Measurements from ENCODE around the gene CYS1.
A peak's percentile ranks its signal among the peaks of the same experiment; 100 is the strongest.
"Not testable (repeated sequence)": the region's sequence is repeated elsewhere in the genome, so short reads cannot be mapped to it uniquely, and the experiment has no call there.

CYS1 gene

DNA sequence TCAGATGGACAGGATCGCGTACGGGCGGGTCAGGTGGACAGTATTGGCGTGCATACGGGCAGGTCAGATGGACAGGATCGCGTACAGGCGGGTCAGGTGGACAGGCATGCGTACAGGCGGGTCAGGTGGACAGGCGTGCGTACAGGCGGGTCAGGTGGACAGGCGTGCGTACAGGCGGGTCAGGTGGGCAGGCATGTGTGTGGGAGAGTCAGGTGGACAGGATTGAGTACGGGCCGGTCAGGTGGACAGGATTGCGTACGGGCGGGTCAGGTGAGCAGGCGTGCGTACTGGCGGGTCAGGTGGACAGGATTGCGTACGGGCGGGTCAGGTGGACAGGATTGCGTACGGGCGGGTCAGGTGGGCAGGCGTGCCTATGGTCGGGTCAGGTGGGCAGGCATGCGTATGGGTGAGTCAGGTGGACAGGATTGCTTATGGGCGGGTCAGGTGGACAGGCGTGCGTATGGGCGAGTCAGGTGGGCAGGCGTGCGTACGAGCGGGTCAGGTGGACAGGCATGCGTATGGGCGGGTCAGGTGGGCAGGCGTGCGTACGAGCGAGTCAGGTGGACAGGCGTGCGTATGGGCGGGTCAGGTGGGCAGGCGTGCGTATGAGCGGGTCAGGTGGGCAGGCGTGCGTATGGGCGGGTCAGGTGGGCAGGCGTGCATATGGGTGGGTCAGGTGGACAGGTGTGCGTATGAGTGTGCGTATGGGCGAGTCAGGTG, 68.4 kb downstream of the CYS1 start:
- DNase-seq: peak; percentile 79 to 85

DNA sequence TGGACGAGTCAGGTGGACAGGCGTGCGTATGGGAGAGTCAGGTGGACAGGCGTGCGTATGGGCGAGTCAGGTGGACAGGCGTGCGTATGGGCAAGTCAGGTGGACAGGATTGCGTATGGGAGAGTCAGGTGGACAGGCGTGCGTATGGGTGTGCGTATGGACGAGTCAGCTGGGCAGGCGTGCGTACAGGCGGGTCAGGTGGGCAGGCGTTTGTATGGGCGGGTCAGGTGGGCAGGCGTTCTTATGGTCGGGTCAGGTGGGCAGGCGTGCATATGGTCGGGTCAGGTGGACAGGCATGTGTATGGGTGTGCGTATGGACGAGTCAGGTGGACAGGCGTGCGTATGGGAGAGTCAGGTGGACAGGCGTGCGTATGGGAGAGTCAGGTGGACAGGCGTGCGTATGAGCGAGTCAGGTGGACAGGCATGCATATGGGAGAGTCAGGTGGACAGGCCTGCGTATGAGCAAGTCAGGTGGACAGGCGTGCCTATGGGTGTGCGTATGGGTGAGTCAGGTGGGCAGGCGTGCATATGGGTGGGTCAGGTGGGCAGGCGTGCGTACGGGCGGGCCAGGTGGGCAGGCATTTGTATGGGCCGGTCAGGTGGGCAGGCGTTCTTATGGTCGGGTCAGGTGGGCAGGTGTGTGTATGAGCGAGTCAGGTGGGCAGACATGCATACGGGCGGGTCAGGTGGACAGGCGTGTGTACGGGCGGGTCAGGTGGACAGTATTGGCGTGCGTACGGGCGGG, 69.2 kb downstream of the CYS1 start:
- DNase-seq: not testable (repeated sequence)

DNA sequence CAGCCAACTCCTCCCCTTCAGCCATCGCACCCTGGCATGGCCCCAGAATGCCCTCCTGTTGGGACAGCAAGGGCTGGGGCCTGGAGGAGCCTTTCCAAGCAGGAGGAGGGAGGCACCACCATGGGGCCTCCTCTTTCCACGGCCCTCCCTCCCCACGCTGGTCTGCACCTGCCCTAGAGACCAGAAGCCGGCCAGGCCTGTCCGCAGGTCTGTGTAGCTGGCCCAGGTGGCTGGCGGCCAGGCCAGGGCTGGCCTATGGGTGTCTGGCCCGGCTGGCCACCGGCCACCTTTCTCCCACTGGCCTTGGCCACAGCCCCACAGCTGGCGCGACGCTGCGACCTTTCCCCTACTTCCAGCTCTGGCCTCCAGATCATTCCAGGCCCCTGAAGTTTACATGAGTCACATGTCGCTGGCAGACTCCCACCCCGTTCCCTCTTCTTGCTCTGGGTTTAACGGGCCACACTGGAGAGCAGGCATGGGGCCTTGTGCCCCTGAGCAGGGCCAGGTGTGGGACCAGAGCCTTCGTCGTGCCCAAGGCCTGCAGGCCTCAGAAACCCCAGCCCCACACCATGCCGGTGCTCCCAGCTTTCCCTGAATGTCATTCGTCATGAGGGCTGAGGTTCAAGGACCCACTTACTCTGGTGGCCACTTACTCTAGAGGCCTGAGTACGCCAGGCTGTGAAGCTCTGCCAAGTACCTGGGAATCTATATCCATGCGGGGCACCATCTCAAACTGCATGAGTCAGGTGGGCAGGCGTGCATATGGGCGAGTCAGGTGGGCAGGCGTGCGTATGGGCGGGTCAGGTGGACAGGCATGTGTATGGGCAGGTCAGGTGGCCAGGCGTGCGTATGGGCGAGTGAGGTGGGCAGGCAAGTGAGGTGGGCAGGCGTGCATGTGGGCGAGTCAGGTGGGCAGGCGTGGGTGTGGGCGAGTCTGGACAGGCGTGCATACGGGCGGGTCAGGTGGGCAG, 70.1 kb downstream of the CYS1 start:
- DNase-seq: no peak

DNA sequence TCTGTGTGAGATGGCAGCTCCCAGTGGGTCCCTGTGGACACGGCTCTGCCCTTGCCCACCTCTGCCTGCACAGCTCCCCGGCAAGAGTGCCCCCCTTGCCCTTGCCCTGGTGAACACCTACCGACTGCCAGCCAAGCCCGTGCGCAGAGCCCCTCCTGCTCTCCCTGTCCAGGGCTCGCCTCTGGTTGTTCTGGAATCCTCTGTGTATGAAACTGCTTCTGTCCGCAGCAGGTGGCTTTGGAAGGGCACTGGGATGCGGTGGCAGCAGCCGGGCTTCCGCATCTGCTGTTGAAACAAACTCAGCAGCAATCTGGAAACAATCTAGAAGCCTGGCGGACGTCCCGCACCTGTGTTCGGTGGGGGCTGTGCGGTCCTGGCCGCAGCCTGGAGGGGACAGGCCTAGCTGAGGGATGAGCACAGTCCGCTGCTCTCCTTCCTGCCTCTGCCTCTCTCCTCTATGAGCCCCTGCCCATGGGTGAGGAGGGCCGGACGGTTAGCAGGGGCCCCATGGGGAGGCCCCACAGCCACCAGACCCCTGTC, 70.9 kb downstream of the CYS1 start:
- no peak for DNase-seq

DNA sequence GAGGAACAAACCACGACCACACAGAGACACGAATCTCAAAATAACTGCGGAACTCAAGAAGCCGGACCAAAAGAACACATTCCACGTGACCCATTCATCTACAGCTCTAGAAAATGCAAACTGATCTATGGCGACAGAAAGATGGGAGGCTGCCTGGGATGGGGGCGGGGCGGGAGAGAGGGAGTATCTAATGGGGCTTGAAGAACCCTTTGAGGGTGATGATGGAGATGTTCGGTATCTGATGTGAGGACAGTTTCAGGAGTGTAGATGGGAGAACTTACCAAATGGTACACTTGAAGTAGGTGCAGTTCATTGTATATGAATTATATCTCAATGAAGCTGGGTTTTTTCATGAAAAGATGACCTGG, 71.4 kb downstream of the CYS1 start:
- DNase-seq: no peak

DNA sequence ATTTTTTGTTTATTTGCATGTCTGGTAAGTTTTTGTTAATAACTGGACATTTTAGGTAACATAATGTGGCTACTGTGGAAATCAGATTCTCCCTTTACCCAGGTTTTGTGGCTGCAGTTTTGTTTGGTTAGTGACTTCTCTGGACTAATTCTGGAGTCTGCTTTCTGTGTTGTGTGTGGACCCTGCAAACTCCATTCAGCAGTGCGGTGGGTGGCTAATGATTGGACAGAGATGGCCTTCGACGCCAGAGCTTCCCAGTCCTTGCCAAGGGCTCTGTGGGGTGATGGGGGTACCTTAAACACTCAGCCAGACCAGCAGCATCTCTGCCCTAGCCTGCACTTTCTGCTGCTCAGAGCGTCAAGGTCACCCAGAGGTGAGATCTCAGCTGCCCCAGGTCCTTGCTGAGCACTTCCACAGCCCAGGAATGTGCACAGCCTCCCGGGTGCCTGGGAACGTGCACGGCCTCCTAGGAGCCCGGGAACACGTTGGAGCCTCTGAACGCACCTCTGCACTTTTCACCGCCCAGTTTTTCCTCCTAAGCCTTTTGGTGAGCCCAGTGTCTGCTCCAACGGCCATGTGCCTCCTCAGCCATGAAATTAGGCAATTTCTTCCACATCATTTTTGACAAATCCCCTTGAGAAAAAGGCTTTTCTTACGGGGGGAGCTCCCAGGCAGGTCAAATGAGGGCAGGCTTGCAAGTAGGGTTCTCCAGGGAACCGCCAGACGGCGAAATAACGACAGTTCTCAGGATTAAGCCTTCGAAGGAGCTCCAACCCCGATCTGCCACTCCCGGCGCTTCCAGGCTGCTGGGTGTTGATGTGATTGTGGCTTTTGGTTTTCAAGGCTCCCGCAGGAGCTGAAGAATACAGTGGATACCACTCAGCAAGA, 72.0 kb downstream of the CYS1 start:
- no peak for DNase-seq

DNA sequence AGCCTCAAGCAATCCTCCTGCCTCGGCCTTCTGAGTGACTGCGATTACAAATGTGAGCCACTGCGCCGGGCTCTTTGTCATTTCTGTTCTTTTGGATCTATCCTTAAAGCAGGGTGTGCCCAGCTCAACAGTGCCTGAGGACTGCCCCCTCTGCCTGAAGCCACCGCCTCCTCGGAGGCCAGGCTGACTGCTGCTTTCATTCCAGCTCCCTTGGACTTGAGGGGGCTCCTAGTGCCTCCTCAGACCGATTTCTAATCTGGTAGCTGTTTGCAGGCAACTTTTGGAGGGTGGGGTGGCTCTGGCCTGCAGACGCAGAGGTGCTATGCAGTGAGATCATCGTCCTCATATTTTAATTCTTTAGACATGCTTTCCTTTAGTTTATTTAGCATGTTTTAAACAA, 72.8 kb downstream of the CYS1 start:
- no peak for DNase-seq
